IMR-90 (cell line): ENCODE measurements around the gene PTPN11. TPM values are rescaled to one million over a fixed set of nuclear protein-coding genes. Genes with fewer than 3 reads are reported as not detected.

ENCODE experiments used
- ATAC-seq: fragments of 200-7000 bp; cut with Tn5 transposase; 2 replicates; pipeline ENCODE4 v1.9.1; 2020; ENCODE audit warnings: low read depth, mild to moderate bottlenecking, moderate library complexity
- BruUV-seq: library from RNA; stranded (reverse); fragments of 400-500 nt; replicated peaks from 2 replicates; lab custom pipeline; 2021; lab: Mats Ljungman, UMichigan
- CTCF ChIA-PET: fragments of 300-600 bp; formaldehyde crosslinking; extraction: SDS; loops from one replicate; lab custom pipeline; 2021; ENCODE audit warnings: antibody characterized with exemption; lab: Yijun Ruan, JAX
- POLR2A ChIA-PET: fragments of 300-600 bp; sonication (Branson Sonifier 250); formaldehyde crosslinking; loops from one replicate; lab custom pipeline; 2022; ENCODE audit warnings: antibody characterized with exemption; ENCODE audit not compliant: unreplicated experiment; lab: Charles Lee
- DNase-seq: peaks from one replicate; pipeline ENCODE4 v3.0.0; 2013
- H2AFZ ChIP-seq: replicated peaks from 2 replicates; pipeline ENCODE3; 2013; ENCODE audit warnings: low read length, mild to moderate bottlenecking; ENCODE audit not compliant: poor library complexity
- H2AK5ac ChIP-seq: 2 replicates; pipeline ENCODE4 v1.6.1; 2013; ENCODE audit warnings: low read depth, low read length, inconsistent platforms
- H2AK9ac ChIP-seq: replicated peaks from 2 replicates; pipeline ENCODE3; 2013; ENCODE audit warnings: mild to moderate bottlenecking, low read depth, low read length, moderate library complexity; ENCODE audit not compliant: poor library complexity
- H2BK120ac ChIP-seq: 2 replicates; pipeline ENCODE4 v1.6.1; 2013; ENCODE audit warnings: low read depth, low read length, inconsistent platforms
- H2BK15ac ChIP-seq: 3 replicates; pipeline ENCODE4 v1.6.1; 2013; ENCODE audit warnings: low read depth, low read length, inconsistent platforms
- H2BK20ac ChIP-seq: 2 replicates; pipeline ENCODE4 v1.6.1; 2013; ENCODE audit warnings: low read depth, mild to moderate bottlenecking, inconsistent platforms, low read length, moderate library complexity
- H2BK5ac ChIP-seq: 2 replicates; pipeline ENCODE4 v1.6.1; 2013; ENCODE audit warnings: mild to moderate bottlenecking, low read depth, low read length, inconsistent platforms; ENCODE audit not compliant: poor library complexity, severe bottlenecking
- H3K14ac ChIP-seq: replicated peaks from 2 replicates; pipeline ENCODE4 v1.6.1; 2013; ENCODE audit warnings: low read depth, low read length, inconsistent platforms
- H3K18ac ChIP-seq: 2 replicates; pipeline ENCODE4 v1.6.1; 2013; ENCODE audit warnings: low read depth, low read length, control low read depth
- H3K23ac ChIP-seq: 2 replicates; pipeline ENCODE4 v1.6.1; 2013; ENCODE audit warnings: low read depth, low read length, inconsistent platforms
- H3K27ac ChIP-seq: 2 replicates; pipeline ENCODE4 v1.5.1; 2013; ENCODE audit warnings: mild to moderate bottlenecking, control low read depth, low read length; ENCODE audit not compliant: insufficient read depth
- H3K27me3 ChIP-seq: 2 replicates; pipeline ENCODE4 v1.6.1; 2013; ENCODE audit warnings: low read length; ENCODE audit not compliant: control insufficient read depth, insufficient read depth
- H3K36me3 ChIP-seq: 2 replicates; pipeline ENCODE4 v1.6.1; 2013; ENCODE audit warnings: low read length, mixed read lengths; ENCODE audit not compliant: control insufficient read depth, insufficient read depth
- H3K4ac ChIP-seq: 2 replicates; pipeline ENCODE4 v1.6.1; 2013; ENCODE audit warnings: low read depth, low read length, inconsistent platforms
- H3K4me1 ChIP-seq: 2 replicates; pipeline ENCODE4 v1.6.1; 2013; ENCODE audit warnings: low read length, mixed read lengths; ENCODE audit not compliant: control insufficient read depth, insufficient read depth
- H3K4me2 ChIP-seq: 2 replicates; pipeline ENCODE4 v1.6.1; 2013; ENCODE audit warnings: low read depth, mild to moderate bottlenecking, control low read depth, low read length, moderate library complexity
- H3K4me3 ChIP-seq: 2 replicates; pipeline ENCODE4 v1.5.1; 2013; ENCODE audit warnings: low read depth, mild to moderate bottlenecking, control low read depth, low read length, moderate library complexity; ENCODE audit not compliant: insufficient read depth
- H3K56ac ChIP-seq: 2 replicates; pipeline ENCODE4 v1.6.1; 2013; ENCODE audit warnings: low read length, inconsistent platforms; ENCODE audit not compliant: insufficient read depth; ENCODE audit errors: extremely low read depth
- H3K79me1 ChIP-seq, 2 experiments: 2 replicates each; pipeline ENCODE4 v1.6.1; 2013; ENCODE audit warnings: low read length in 2 of 2, inconsistent platforms in 1 of 2, low read depth in 1 of 2
- H3K9ac ChIP-seq: 2 replicates; pipeline ENCODE4 v1.6.1; 2013; ENCODE audit warnings: low read depth, low read length, control low read depth
- H3K9me1 ChIP-seq: 2 replicates; pipeline ENCODE4 v1.6.1; 2013; ENCODE audit warnings: low read length, inconsistent platforms; ENCODE audit not compliant: insufficient read depth
- H3K9me3 ChIP-seq: 2 replicates; pipeline ENCODE4 v1.6.1; 2013; ENCODE audit warnings: low read length; ENCODE audit not compliant: control insufficient read depth, insufficient read depth
- H4K20me1 ChIP-seq: 2 replicates; pipeline ENCODE4 v1.6.1; 2013; ENCODE audit warnings: low read length, inconsistent platforms; ENCODE audit not compliant: insufficient read depth
- H4K5ac ChIP-seq: 2 replicates; pipeline ENCODE4 v1.6.1; 2013; ENCODE audit warnings: mild to moderate bottlenecking, low read depth, low read length, control low read depth
- H4K8ac ChIP-seq, 2 experiments: 2 replicates each; pipeline ENCODE4 v1.6.1; 2013; ENCODE audit warnings: low read depth in 2 of 2, low read length in 2 of 2, control low read depth in 1 of 2, inconsistent platforms in 1 of 2
- H4K91ac ChIP-seq: 2 replicates; pipeline ENCODE4 v1.6.1; 2013; ENCODE audit warnings: low read depth, low read length, inconsistent platforms; ENCODE audit not compliant: insufficient read depth
- BHLHE40 ChIP-seq: fragments of 150-350 bp; IDR thresholded peaks from 2 replicates; pipeline ENCODE4 v1.6.1; 2016; ENCODE audit warnings: mild to moderate bottlenecking, low read depth, low read length
- CEBPB ChIP-seq: IDR thresholded peaks from 2 replicates; pipeline ENCODE4 v1.6.1; 2012; ENCODE audit warnings: low read depth, low read length, improper control_type of control experiment
- CTCF ChIP-seq: conservative IDR thresholded peaks from 2 replicates; pipeline ENCODE4 v1.5.1; 2012; ENCODE audit warnings: mild to moderate bottlenecking, low read depth, low read length, improper control_type of control experiment
- ELK1 ChIP-seq: fragments of 150-350 bp; IDR thresholded peaks from 2 replicates; pipeline ENCODE4 v1.6.1; 2016; ENCODE audit warnings: low read depth, mild to moderate bottlenecking, low read length, moderate library complexity, borderline replicate concordance
- FOS ChIP-seq: fragments of 150-350 bp; IDR thresholded peaks from 2 replicates; pipeline ENCODE4 v1.6.1; 2016; ENCODE audit warnings: low read depth, low read length
- MAZ ChIP-seq: IDR thresholded peaks from 2 replicates; pipeline ENCODE4 v1.6.1; 2012; ENCODE audit warnings: low read depth, mild to moderate bottlenecking, low read length, improper control_type of control experiment, moderate library complexity, borderline replicate concordance
- MXI1 ChIP-seq: IDR thresholded peaks from 2 replicates; pipeline ENCODE4 v1.6.1; 2012; ENCODE audit warnings: low read depth, mild to moderate bottlenecking, low read length, moderate library complexity, borderline replicate concordance
- NFE2L2 ChIP-seq: fragments of 150-350 bp; IDR thresholded peaks from 2 replicates; pipeline ENCODE4 v1.6.1; 2016; ENCODE audit warnings: low read depth, mild to moderate bottlenecking, low read length
- RAD21 ChIP-seq: IDR thresholded peaks from 2 replicates; pipeline ENCODE4 v1.6.1; 2012; ENCODE audit warnings: low read length, improper control_type of control experiment
- USF2 ChIP-seq: fragments of 150-350 bp; IDR thresholded peaks from 2 replicates; pipeline ENCODE4 v1.6.1; 2017; ENCODE audit warnings: mild to moderate bottlenecking, antibody characterized with exemption, low read length, low read depth
- WGBS, 2 experiments: methylation state at CpG; one replicate each; pipeline versions ENCODE4 v1.1.5 to v1.1.7; 2013; ENCODE audit warnings: missing lambda C conversion rate in 2 of 2; ENCODE audit not compliant: insufficient read length in 1 of 2; ENCODE audit errors: extremely low coverage in 2 of 2; 5-methylcytosine and 5-hydroxymethylcytosine counted together
- dilution Hi-C: fragments of 300-500 bp; cut with HindIII; formaldehyde crosslinking; loops from one replicate; pipeline ENCODE4 v1.14.3; 2018; ENCODE audit warnings: low sequenced_read_pairs; ENCODE audit not compliant: unreplicated experiment
- in situ Hi-C: fragments of 300-500 bp; cut with MboI; formaldehyde crosslinking; loops from 3 replicates; pipeline ENCODE4 v1.14.3; 2019; ENCODE audit warnings: low sequenced_read_pairs, inconsistent platforms, mixed read lengths
- intact Hi-C: fragments of 100-400 bp; cut with micrococcal nuclease; formaldehyde crosslinking; loops from 2 replicates; pipeline ENCODE4 v1.10.0; 2022
- polyA plus RNA-seq, 3 experiments: library from polyadenylated mRNA; depleted of rRNA; stranded (reverse); fragments of >200 nt; gene quantifications; 2 replicates each; pipeline ENCODE4 v1.2.3, GENCODE V29; 2012; ENCODE audit warnings: low replicate concordance in 1 of 3
- total RNA-seq: library from RNA; depleted of rRNA; stranded (reverse); fragments of >200 nt; gene quantifications from 2 replicates; pipeline ENCODE4 v1.2.3, GENCODE V29; 2012

PTPN11 gene
- total and polyA plus RNA-seq, 2 of the 4 experiments (the other 2 are of a cell fraction), result 52.9 to 135 TPM

GRCh38 chr12:112482733-112483132, 64.0 kb downstream of the PTPN11 start:
- H3K79me1 ChIP-seq, result peaks cover 23 to 26% of the 10 kb centered on the region in 2 experiments
- H4K91ac ChIP-seq, result no peak overlapping the region
- H2AK5ac ChIP-seq, result no peak overlapping the region
- no peak overlapping the region for H3K4me2 ChIP-seq
- H3K36me3 ChIP-seq, result peaks cover 52% of the 10 kb centered on the region
- H3K27me3 ChIP-seq, result no peaks in the 10 kb centered on the region
- no peak overlapping the region for H3K27ac ChIP-seq
- dilution Hi-C loops, result no loop called here
- no peak overlapping the region for H2AFZ ChIP-seq
- no peak overlapping the region for H4K8ac ChIP-seq
- no peak for DNase-seq
- no peaks in the 10 kb centered on the region; the same call in 1 of the 2 replicates for H4K20me1 ChIP-seq
- H3K4me3 ChIP-seq, result no peak overlapping the region
- H2BK15ac ChIP-seq, result no peak overlapping the region
- no peak overlapping the region for H3K9ac ChIP-seq
- in situ Hi-C loops, result no loop called here
- no peak overlapping the region for H2BK5ac ChIP-seq
- WGBS, 2 experiments, result 67% methylated on average over 1 of the region's 2 CpGs; no CpG with 5 or more reads in 1 of the 2 experiments
- no peak overlapping the region for H3K4ac ChIP-seq
- H3K9me1 ChIP-seq, result peaks cover 7% of the 10 kb centered on the region; the same call in 1 of the 2 replicates
- BruUV-seq, result no TSS peak
- ChIA-PET POLR2A (no interaction called here), CTCF (no interaction called here)
- H3K9me3 ChIP-seq, result no peaks in the 10 kb centered on the region
- H2BK120ac ChIP-seq, result no peak overlapping the region
- no peak overlapping the region for H3K14ac ChIP-seq
- H3K4me1 ChIP-seq, result no peaks in the 10 kb centered on the region
- intact Hi-C loops, result no loop called here
- no peak overlapping the region for H2AK9ac ChIP-seq
- H3K23ac ChIP-seq, result no peak overlapping the region
- H3K18ac ChIP-seq, result no peak overlapping the region
- no peak for TF ChIP-seq FOS
- no peak for TF ChIP-seq CTCF
- no peak for TF ChIP-seq USF2
- no peak for TF ChIP-seq RAD21
- TF ChIP-seq CEBPB, result no peak
- no peak for TF ChIP-seq MXI1
- TF ChIP-seq MAZ, result no peak
- no peak for TF ChIP-seq ELK1
- TF ChIP-seq NFE2L2, result no peak
- TF ChIP-seq BHLHE40, result no peak
- H4K5ac ChIP-seq, result no peak overlapping the region
- no peak overlapping the region for H3K56ac ChIP-seq
- no peak overlapping the region for H2BK20ac ChIP-seq
- ATAC-seq, result no peak
